Activated CD8-positive, alpha-beta memory T cell treated with anti-CD3 and anti-CD28 coated beads, Interleukin-2, amount 50 U/mL, for 48 hours (primary cell): ENCODE results near the gene AHNAK.

ENCODE experiments used
- DNase-seq: peaks from one replicate; pipeline ENCODE4 v3.0.0-alpha.2; 2020

AHNAK gene

GRCh38 chr11:62548545-62549335 lies 2.1 kb upstream of the AHNAK start:
- DNase-seq, result no peak

GRCh38 chr11:62547691-62548281 lies 1.2 kb upstream of the AHNAK start:
- no peak for DNase-seq

- DNase-seq, result no peak
These were observed 471 bp upstream of the AHNAK start for GRCh38 chr11:62546929-62547625.

- DNase-seq, result peak; percentile 73
These were observed 966 bp downstream of the AHNAK start for GRCh38 chr11:62545437-62546243.

GRCh38 chr11:62544581-62545436 lies 1.8 kb downstream of the AHNAK start:
- peak; percentile 68 for DNase-seq

GRCh38 chr11:62543680-62544444 lies 2.7 kb downstream of the AHNAK start:
- no peak for DNase-seq

- DNase-seq, result peak; percentile 92
These were observed 3.6 kb downstream of the AHNAK start for GRCh38 chr11:62542750-62543567.

- DNase-seq, result no peak
These were observed 4.4 kb downstream of the AHNAK start for GRCh38 chr11:62542111-62542745.

- DNase-seq, result peak; percentile 69
These were observed 5.6 kb downstream of the AHNAK start for GRCh38 chr11:62540804-62541701.

GRCh38 chr11:62539238-62539925 lies 7.2 kb downstream of the AHNAK start:
- peak; percentile 75 for DNase-seq

- DNase-seq, result no peak
These were observed 8.0 kb downstream of the AHNAK start for GRCh38 chr11:62538470-62539237.

- no peak for DNase-seq
These were observed 10.2 kb downstream of the AHNAK start for GRCh38 chr11:62536301-62536957.

GRCh38 chr11:62535802-62536201 lies 10.8 kb downstream of the AHNAK start:
- DNase-seq, result no peak

- DNase-seq, result no peak
These were observed 11.6 kb downstream of the AHNAK start for GRCh38 chr11:62534779-62535545.

GRCh38 chr11:62532096-62532495 lies 14.5 kb downstream of the AHNAK start:
- no peak for DNase-seq
